Lung (tissue), 12 donors: ENCODE data around the gene COX4I1. TPM values are rescaled to one million over a fixed set of nuclear protein-coding genes. Genes with fewer than 3 reads are reported as not detected.

ENCODE experiments used
- ATAC-seq: fragments of 200-7000 bp; cut with Tn5 transposase; one replicate; pipeline ENCODE4 v1.9.1; 2020; ENCODE audit warnings: moderate number of reproducible peaks; ENCODE audit not compliant: insufficient read depth, low FRiP score
- DNase-seq, 3 donors: peaks; one replicate each; pipeline ENCODE4 v3.0.0-alpha.2; 2013 to 2017
- H3K27ac ChIP-seq, 2 donors: one replicate each; pipeline ENCODE4 v1.5.1; 2013; ENCODE audit warnings: mild to moderate bottlenecking in 2 of 2, moderate library complexity in 2 of 2, control low read depth in 1 of 2, inconsistent platforms in 1 of 2, low read depth in 1 of 2, low read length in 1 of 2
- H3K27me3 ChIP-seq, 3 donors: one replicate each; pipeline ENCODE4 v1.5.1; 2013; ENCODE audit warnings: low read length in 2 of 3; ENCODE audit not compliant: control insufficient read depth in 3 of 3, insufficient read depth in 3 of 3
- H3K36me3 ChIP-seq, 4 donors: one replicate each; pipeline ENCODE4 v1.5.1; 2013; ENCODE audit warnings: low read length in 4 of 4, mild to moderate bottlenecking in 1 of 4, moderate library complexity in 1 of 4; ENCODE audit not compliant: control insufficient read depth in 4 of 4, insufficient read depth in 4 of 4
- H3K4me1 ChIP-seq, 5 donors: one replicate each; pipeline ENCODE4 v1.5.1; 2013; ENCODE audit warnings: low read length in 5 of 5, mild to moderate bottlenecking in 2 of 5, moderate library complexity in 1 of 5; ENCODE audit not compliant: control insufficient read depth in 5 of 5, insufficient read depth in 5 of 5
- H3K4me3 ChIP-seq: one replicate; pipeline ENCODE4 v1.5.1; 2013; ENCODE audit warnings: mild to moderate bottlenecking, control low read depth, moderate library complexity
- H3K9ac ChIP-seq, 2 donors: one replicate each; pipeline ENCODE4 v1.5.1; 2013; ENCODE audit warnings: low read length in 2 of 2, control low read depth in 1 of 2; ENCODE audit not compliant: insufficient read depth in 1 of 2
- H3K9me3 ChIP-seq, 4 donors: one replicate each; pipeline ENCODE4 v1.5.1; 2013; ENCODE audit warnings: low read length in 3 of 4, mild to moderate bottlenecking in 1 of 4, moderate library complexity in 1 of 4; ENCODE audit not compliant: control insufficient read depth in 4 of 4, insufficient read depth in 3 of 4
- WGBS, 2 donors: extraction: QIAGEN DNeasy Blood & Tissue Kit; methylation state at CpG; one replicate each; pipeline ENCODE4 v1.1.7; 2013; 5-methylcytosine and 5-hydroxymethylcytosine counted together
- polyA plus RNA-seq, 2 donors: library from polyadenylated mRNA; stranded (reverse); fragments of 200-250 nt; gene quantifications; one replicate each; pipeline ENCODE4 v1.2.1, GENCODE V29; 2013
- total RNA-seq, 2 donors: library from RNA; depleted of rRNA in 1 of 2; stranded (reverse); fragments of >200 nt in 1 of 2; gene quantifications; one replicate each; pipeline ENCODE4 v1.2.1, GENCODE V29; 2014 to 2021
- TF ChIP-seq, protein P1 (sequence below): IDR thresholded peaks from 2 replicates; pipeline ENCODE4 v1.5.1; 2012; ENCODE audit warnings: mild to moderate bottlenecking; ENCODE audit errors: control extremely low read depth, extremely low read depth
- donor health status: control.
- donor health status: control.
- donor health status: Bipolar disorder and iron deficiency.
- donor health status: healthy.
- donor health status: DM: yes; HTN: yes; CAD: no.

COX4I1 gene
- total and polyA plus RNA-seq, 4 donors: 243 to 1,291 (median 532) TPM

DNA sequence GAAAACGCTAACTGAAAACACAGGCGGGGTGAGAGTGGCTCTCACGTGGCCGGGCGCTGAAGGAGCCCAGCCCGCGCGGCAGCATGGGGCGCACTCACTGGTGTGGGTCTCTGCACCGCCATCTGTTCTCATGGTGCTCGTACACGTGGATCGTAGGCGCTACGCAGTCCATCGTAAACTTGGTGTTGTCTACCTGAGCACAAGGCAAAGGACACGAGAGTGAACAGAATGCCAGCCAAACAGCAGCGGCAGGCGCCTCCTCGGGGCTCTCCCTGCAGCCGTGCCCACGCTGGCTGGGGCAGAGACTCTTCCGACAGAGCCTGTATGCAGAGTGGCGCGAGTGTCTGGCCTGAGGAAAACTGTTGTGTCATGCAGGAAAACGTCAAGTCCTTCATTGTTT lies 19.2 kb upstream of the COX4I1 start:
- Histone ChIP-seq H3K27me3 (no peaks in the 10 kb centered on the region), H3K9me3 (no peaks in the 10 kb centered on the region), H3K27ac (no peak overlapping the region), H3K4me3 (no peak overlapping the region), H3K9ac (no peak overlapping the region), H3K4me1 (peaks cover 0 to 10% (median 2%) of the 10 kb centered on the region in 5 donors), H3K36me3 (peaks cover 13 to 33% (median 18%) of the 10 kb centered on the region in 4 donors)
- TF ChIP-seq, protein P1, sequence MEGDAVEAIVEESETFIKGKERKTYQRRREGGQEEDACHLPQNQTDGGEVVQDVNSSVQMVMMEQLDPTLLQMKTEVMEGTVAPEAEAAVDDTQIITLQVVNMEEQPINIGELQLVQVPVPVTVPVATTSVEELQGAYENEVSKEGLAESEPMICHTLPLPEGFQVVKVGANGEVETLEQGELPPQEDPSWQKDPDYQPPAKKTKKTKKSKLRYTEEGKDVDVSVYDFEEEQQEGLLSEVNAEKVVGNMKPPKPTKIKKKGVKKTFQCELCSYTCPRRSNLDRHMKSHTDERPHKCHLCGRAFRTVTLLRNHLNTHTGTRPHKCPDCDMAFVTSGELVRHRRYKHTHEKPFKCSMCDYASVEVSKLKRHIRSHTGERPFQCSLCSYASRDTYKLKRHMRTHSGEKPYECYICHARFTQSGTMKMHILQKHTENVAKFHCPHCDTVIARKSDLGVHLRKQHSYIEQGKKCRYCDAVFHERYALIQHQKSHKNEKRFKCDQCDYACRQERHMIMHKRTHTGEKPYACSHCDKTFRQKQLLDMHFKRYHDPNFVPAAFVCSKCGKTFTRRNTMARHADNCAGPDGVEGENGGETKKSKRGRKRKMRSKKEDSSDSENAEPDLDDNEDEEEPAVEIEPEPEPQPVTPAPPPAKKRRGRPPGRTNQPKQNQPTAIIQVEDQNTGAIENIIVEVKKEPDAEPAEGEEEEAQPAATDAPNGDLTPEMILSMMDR: no peak
- 91 to 92% methylated on average over 25 to 26 of the region's 26 CpGs for WGBS, 2 donors
- ATAC-seq: no peak
- DNase-seq: no peak

DNA sequence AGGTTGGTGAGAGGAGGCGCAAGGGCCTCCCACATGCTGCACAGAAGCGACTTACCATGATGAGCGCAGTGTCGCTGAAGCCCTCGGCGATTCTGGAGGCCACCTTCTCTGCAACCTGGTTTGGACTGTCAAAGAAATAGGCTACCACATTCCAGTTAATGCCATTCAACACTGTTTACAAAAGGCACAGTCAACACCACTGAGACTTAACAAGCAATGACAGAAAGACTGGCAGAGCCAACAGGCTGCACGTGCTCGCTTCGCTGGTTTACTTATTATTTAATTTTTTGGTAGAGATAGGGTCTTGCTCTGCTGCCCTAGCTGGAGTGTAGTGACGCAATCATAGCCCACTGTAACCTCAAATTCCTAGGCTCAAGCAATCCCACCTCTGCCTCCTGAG lies 18.3 kb upstream of the COX4I1 start:
- 87% methylated on average over 10 of the region's 10 CpGs for WGBS, 2 donors
- no peak for ATAC-seq

DNA sequence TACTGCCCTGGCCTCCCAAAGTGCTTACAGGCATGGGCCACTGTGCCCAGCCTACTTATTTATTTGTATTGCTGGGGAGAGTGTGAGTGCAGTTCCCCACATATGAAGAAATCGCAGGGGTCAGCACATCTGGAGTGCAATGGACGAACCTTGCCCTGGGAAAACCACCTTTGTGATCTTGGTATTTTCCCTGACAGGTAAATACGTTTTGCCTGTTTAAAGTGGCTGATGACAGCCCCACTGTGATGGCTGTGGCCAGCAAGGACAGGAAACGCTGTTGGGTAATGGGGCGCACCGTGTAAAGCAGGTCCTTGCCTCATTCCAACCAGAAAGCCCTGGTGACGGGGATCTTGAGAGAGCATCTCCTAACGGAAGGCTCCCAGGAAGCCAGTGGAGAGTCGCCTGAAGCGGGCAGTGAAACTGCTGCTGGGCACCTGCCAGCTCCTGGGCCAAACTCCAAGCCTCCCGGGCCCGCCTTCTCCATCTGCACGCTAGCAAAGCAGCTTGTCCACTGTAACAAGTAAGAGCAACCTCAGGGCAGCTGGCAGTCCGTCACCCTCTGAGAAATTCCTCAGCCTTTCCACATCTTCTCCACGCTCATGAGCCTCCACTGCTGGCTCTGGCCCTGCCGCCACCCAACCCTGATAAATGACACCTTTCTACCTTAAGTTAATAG lies 17.7 kb upstream of the COX4I1 start:
- Histone ChIP-seq H3K4me1 (peaks cover 0 to 13% (median 2%) of the 10 kb centered on the region in 5 donors), H3K27ac (no peak overlapping the region), H3K36me3 (peaks cover 13 to 33% (median 21%) of the 10 kb centered on the region in 4 donors), H3K9me3 (no peaks in the 10 kb centered on the region), H3K9ac (no peak overlapping the region), H3K4me3 (no peak overlapping the region), H3K27me3 (no peaks in the 10 kb centered on the region)
- TF ChIP-seq, protein P1: no peak
- no peak for ATAC-seq
- DNase-seq: peak; percentile 21 to 47 (median 47)
- WGBS, 2 donors: 35 to 60% methylated on average over 16 of the region's 16 CpGs

More for the DNA sequence above, 18.3 kb upstream of the COX4I1 start:
- DNase-seq: no peak
- TF ChIP-seq, protein P1: no peak
- H3K4me1 ChIP-seq: peaks cover 0 to 13% (median 2%) of the 10 kb centered on the region in 5 donors
- H3K27ac ChIP-seq: no peak overlapping the region
- no peak overlapping the region for H3K9ac ChIP-seq
- no peaks in the 10 kb centered on the region for H3K9me3 ChIP-seq
- peaks cover 13 to 32% (median 19%) of the 10 kb centered on the region in 4 donors for H3K36me3 ChIP-seq
- H3K4me3 ChIP-seq: no peak overlapping the region
- no peaks in the 10 kb centered on the region for H3K27me3 ChIP-seq
